HAP-1 (cell line): ENCODE results near the gene TLCD2.
"Not testable (repeated sequence)": the region's sequence is repeated elsewhere in the genome, so short reads cannot be mapped to it uniquely, and the experiment has no call there.

Experiments used
- DNase-seq, 2 experiments: peaks; one replicate each; pipeline ENCODE4 v3.0.0-alpha.2; 2016 to 2020; ENCODE audit warnings: low spot score in 2 of 2
- H3K27me3 ChIP-seq: fragments of 250-450 bp; sonication (Bioruptor Pico); 2 replicates; pipeline ENCODE4 v1.5.1; 2020; ENCODE audit warnings: low read depth, mild to moderate bottlenecking, moderate library complexity
- H3K36me3 ChIP-seq: fragments of 250-450 bp; sonication (Bioruptor Pico); replicated peaks from 2 replicates; pipeline ENCODE4 v1.5.1; 2020; ENCODE audit warnings: mild to moderate bottlenecking
- H3K4me1 ChIP-seq: fragments of 250-450 bp; sonication (Bioruptor Pico); 2 replicates; pipeline ENCODE4 v1.5.1; 2020; ENCODE audit warnings: mild to moderate bottlenecking
- H3K4me3 ChIP-seq: fragments of 250-450 bp; sonication (Bioruptor Pico); 2 replicates; pipeline ENCODE4 v1.5.1; 2020; ENCODE audit warnings: mild to moderate bottlenecking, moderate library complexity
- H3K9me3 ChIP-seq: fragments of 250-450 bp; sonication (Bioruptor Pico); 2 replicates; pipeline ENCODE4 v1.5.1; 2020; ENCODE audit warnings: mild to moderate bottlenecking, moderate library complexity
- in situ Hi-C: fragments of 300-500 bp; cut with MboI; formaldehyde crosslinking; loops from 3 replicates; pipeline ENCODE4 v1.14.3; 2020; ENCODE audit warnings: low sequenced_read_pairs, inconsistent platforms, mixed read lengths

Gene TLCD2

GRCh38 chr17:1743088-1743439, 32.9 kb upstream of the TLCD2 start:
- in situ Hi-C loops = no loop called here
- no peaks in the 10 kb centered on the region for H3K9me3 ChIP-seq

GRCh38 chr17:1742371-1743087, 32.4 kb upstream of the TLCD2 start, which contains the start of gene SERPINF2:
Gene SERPINF2, plus strand, starts transcription at chr17:1742871. Its CDS starts 2,125 bp downstream, at chr17:1744996.
- Histone ChIP-seq H3K27me3 (no peaks in the 10 kb centered on the region), H3K4me1 (no peaks in the 10 kb centered on the region), H3K4me3 (no peak within 1 kb of the TSS), H3K36me3 (no peaks in the 10 kb centered on the region), H3K9me3 (no peaks in the 10 kb centered on the region)
- DNase-seq = no peak
- in situ Hi-C loops = no loop called here

More at GRCh38 chr17:1743088-1743439, 32.9 kb upstream of the TLCD2 start:
- no peak for DNase-seq
- no peaks in the 10 kb centered on the region for H3K4me1 ChIP-seq
- no peak overlapping the region for H3K4me3 ChIP-seq
- H3K36me3 ChIP-seq = no peaks in the 10 kb centered on the region
- no peaks in the 10 kb centered on the region for H3K27me3 ChIP-seq

- H3K9me3 ChIP-seq, DNase-seq, H3K4me1 ChIP-seq, H3K4me3 ChIP-seq, H3K36me3 ChIP-seq, in situ Hi-C loops, H3K27me3 ChIP-seq: not testable (repeated sequence)
These were observed 31.7 kb upstream of the TLCD2 start for GRCh38 chr17:1741899-1742298.

GRCh38 chr17:1737531-1738291, 27.5 kb upstream of the TLCD2 start:
- DNase-seq = no peak
- H3K4me1 ChIP-seq = no peaks in the 10 kb centered on the region
- no peaks in the 10 kb centered on the region for H3K9me3 ChIP-seq
- no peaks in the 10 kb centered on the region for H3K36me3 ChIP-seq
- in situ Hi-C loops = no loop called here
- H3K4me3 ChIP-seq = no peak overlapping the region
- no peaks in the 10 kb centered on the region for H3K27me3 ChIP-seq

GRCh38 chr17:1736348-1737281, 26.4 kb upstream of the TLCD2 start:
- Histone ChIP-seq H3K4me1 (no peaks in the 10 kb centered on the region), H3K36me3 (no peaks in the 10 kb centered on the region), H3K9me3 (no peaks in the 10 kb centered on the region), H3K4me3 (no peak overlapping the region), H3K27me3 (no peaks in the 10 kb centered on the region)
- DNase-seq = no peak
- in situ Hi-C loops = no loop called here

- peaks cover 2% of the 10 kb centered on the region; the same call in 1 of the 2 replicates for H3K36me3 ChIP-seq
- no peaks in the 10 kb centered on the region for H3K9me3 ChIP-seq
- no peak for DNase-seq
- no peaks in the 10 kb centered on the region for H3K27me3 ChIP-seq
- no peak overlapping the region for H3K4me3 ChIP-seq
- in situ Hi-C loops = no loop called here
- H3K4me1 ChIP-seq = no peaks in the 10 kb centered on the region
These were observed 25.7 kb upstream of the TLCD2 start for GRCh38 chr17:1735834-1736347.

GRCh38 chr17:1735418-1735817, 25.2 kb upstream of the TLCD2 start:
- H3K4me1 ChIP-seq = no peaks in the 10 kb centered on the region
- no peak overlapping the region for H3K4me3 ChIP-seq
- in situ Hi-C loops = no loop called here
- no peak for DNase-seq
- H3K9me3 ChIP-seq = no peaks in the 10 kb centered on the region
- H3K36me3 ChIP-seq = peaks cover 4% of the 10 kb centered on the region; the same call in 1 of the 2 replicates
- no peaks in the 10 kb centered on the region for H3K27me3 ChIP-seq

- Histone ChIP-seq H3K36me3 (peaks cover 4% of the 10 kb centered on the region; the same call in 1 of the 2 replicates), H3K4me1 (no peaks in the 10 kb centered on the region), H3K27me3 (no peaks in the 10 kb centered on the region), H3K9me3 (no peaks in the 10 kb centered on the region), H3K4me3 (no peak overlapping the region)
- in situ Hi-C loops = no loop called here
- no peak for DNase-seq
These were observed 23.6 kb upstream of the TLCD2 start for GRCh38 chr17:1733759-1734158.

- no peak overlapping the region for H3K4me3 ChIP-seq
- no peaks in the 10 kb centered on the region for H3K27me3 ChIP-seq
- H3K36me3 ChIP-seq = peaks cover 4% of the 10 kb centered on the region; the same call in 1 of the 2 replicates
- H3K9me3 ChIP-seq = no peaks in the 10 kb centered on the region
- in situ Hi-C loops = no loop called here
- no peaks in the 10 kb centered on the region for H3K4me1 ChIP-seq
- no peak for DNase-seq
These were observed 22.7 kb upstream of the TLCD2 start for GRCh38 chr17:1732833-1733321.

- Histone ChIP-seq H3K4me3 (no peak overlapping the region), H3K4me1 (no peaks in the 10 kb centered on the region), H3K36me3 (peaks cover 4% of the 10 kb centered on the region; the same call in 1 of the 2 replicates), H3K9me3 (no peaks in the 10 kb centered on the region), H3K27me3 (no peaks in the 10 kb centered on the region)
- in situ Hi-C loops = no loop called here
- DNase-seq = no peak
These were observed 22.2 kb upstream of the TLCD2 start for GRCh38 chr17:1732241-1732832.

GRCh38 chr17:1731194-1731506, 21.0 kb upstream of the TLCD2 start:
- Histone ChIP-seq H3K36me3 (peaks cover 5% of the 10 kb centered on the region), H3K4me1 (no peaks in the 10 kb centered on the region), H3K27me3 (no peaks in the 10 kb centered on the region), H3K4me3 (no peak overlapping the region), H3K9me3 (no peaks in the 10 kb centered on the region)
- in situ Hi-C loops = no loop called here
- DNase-seq = no peak

- H3K36me3 ChIP-seq = peaks cover 8% of the 10 kb centered on the region
- in situ Hi-C loops = no loop called here
- no peaks in the 10 kb centered on the region for H3K9me3 ChIP-seq
- DNase-seq = no peak
- no peaks in the 10 kb centered on the region for H3K27me3 ChIP-seq
- H3K4me3 ChIP-seq = no peak overlapping the region
- no peaks in the 10 kb centered on the region for H3K4me1 ChIP-seq
These were observed 20.4 kb upstream of the TLCD2 start for GRCh38 chr17:1730326-1731193.
